ENCODE data around the gene TCF4.

DNA sequence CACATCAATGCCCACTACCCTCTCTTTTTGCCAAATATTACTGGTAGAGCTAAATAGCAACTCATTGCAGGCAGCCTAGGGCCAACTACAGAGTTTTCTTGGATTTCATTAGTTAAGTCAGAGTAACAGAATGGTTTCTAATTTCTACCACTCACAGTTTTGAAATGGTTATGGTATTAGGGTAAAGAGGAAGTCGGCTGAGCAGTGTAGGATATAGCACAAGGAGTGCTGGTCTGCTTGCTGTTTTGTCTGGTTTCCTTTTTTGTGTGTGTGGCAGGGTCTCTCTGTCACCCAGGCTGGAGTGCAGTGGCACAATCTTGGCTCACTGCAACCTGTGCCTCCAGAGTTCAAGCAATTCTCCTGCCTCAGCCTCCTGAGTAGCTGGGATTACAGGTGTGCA, 339.5 kb downstream of the TCF4 start:
- TF ChIP-seq, protein P1, sequence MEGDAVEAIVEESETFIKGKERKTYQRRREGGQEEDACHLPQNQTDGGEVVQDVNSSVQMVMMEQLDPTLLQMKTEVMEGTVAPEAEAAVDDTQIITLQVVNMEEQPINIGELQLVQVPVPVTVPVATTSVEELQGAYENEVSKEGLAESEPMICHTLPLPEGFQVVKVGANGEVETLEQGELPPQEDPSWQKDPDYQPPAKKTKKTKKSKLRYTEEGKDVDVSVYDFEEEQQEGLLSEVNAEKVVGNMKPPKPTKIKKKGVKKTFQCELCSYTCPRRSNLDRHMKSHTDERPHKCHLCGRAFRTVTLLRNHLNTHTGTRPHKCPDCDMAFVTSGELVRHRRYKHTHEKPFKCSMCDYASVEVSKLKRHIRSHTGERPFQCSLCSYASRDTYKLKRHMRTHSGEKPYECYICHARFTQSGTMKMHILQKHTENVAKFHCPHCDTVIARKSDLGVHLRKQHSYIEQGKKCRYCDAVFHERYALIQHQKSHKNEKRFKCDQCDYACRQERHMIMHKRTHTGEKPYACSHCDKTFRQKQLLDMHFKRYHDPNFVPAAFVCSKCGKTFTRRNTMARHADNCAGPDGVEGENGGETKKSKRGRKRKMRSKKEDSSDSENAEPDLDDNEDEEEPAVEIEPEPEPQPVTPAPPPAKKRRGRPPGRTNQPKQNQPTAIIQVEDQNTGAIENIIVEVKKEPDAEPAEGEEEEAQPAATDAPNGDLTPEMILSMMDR (conservative IDR thresholded peaks at IDR 0.05; ENCODE audit: low read length) = no peak
- TF ChIP-seq EZH2phosphoT487 (IDR thresholded peaks at IDR 0.05; ENCODE audit: borderline replicate concordance, low read depth, low read length) = no peak

Measured in OCI-LY7 (cell line).